ENCODE measurements around the gene DPH1. TPM values are rescaled to one million over a fixed set of nuclear protein-coding genes. Genes with fewer than 3 reads are reported as not detected.

Gene DPH1
- total RNA-seq, 1 donor from 2014 or later, result 14.7 TPM

DNA sequence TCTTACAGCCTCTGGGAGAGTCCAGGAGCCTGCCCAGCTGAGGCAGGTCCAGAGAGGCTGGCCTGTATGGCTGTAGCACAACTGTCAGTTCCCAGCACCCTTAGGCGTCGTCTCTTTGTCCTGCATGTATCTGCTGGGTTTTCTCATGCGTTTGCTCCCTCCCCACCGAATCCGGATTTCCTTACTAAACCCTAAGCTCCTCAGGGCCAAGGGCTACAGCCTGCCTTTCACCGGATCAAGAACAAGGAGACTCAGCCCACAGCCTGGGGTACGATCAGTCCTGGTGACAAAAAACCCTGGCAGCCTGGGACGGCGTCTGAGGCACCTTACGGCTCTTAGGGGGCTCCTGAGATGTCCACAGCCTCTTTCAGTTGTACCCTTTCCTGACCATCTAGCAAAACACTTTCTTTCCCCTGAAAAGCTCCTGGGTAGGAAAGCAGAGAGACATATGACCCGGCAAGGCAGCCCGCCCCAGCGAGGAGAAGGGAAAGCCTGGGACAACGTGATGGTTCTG, 37.2 kb downstream of the DPH1 start:
- Histone ChIP-seq H3K27me3 (ENCODE audit: control insufficient read depth, insufficient read depth, low read length) (no peaks in the 10 kb centered on the region), H3K4me3 (ENCODE audit: low read depth, low read length) (no peak overlapping the region), H3K36me3 (ENCODE audit: control insufficient read depth, insufficient read depth, low read length) (peaks cover 21% of the 10 kb centered on the region)
- no peak for DNase-seq (ENCODE audit: low read depth)
- TF ChIP-seq, protein P1, sequence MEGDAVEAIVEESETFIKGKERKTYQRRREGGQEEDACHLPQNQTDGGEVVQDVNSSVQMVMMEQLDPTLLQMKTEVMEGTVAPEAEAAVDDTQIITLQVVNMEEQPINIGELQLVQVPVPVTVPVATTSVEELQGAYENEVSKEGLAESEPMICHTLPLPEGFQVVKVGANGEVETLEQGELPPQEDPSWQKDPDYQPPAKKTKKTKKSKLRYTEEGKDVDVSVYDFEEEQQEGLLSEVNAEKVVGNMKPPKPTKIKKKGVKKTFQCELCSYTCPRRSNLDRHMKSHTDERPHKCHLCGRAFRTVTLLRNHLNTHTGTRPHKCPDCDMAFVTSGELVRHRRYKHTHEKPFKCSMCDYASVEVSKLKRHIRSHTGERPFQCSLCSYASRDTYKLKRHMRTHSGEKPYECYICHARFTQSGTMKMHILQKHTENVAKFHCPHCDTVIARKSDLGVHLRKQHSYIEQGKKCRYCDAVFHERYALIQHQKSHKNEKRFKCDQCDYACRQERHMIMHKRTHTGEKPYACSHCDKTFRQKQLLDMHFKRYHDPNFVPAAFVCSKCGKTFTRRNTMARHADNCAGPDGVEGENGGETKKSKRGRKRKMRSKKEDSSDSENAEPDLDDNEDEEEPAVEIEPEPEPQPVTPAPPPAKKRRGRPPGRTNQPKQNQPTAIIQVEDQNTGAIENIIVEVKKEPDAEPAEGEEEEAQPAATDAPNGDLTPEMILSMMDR (IDR thresholded peaks at IDR 0.05; ENCODE audit: insufficient read depth, low read length, severe bottlenecking), result no peak
- FAIRE-seq, result no peak

DNA sequence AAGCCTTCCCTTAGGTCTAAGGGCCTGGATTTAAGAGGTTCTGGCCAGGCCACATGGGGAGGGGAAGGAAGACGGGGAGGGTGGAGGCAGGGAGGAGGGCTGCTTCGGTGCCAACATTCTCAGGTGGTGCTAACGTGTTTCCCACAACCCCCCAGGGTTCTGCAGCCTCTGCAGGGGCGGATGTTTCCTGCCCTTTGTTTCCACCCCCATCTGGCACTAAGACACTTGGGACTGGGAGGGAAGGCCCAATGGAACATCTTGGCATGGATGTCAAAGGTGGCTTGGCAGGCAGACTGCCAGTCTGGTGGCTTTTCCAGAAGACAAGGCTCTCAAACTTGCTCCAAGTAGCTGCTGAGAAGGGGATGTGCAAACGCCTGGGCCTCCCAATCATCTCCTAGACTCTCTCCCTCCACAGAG, 37.7 kb downstream of the DPH1 start:
- TF ChIP-seq, protein P1 (IDR thresholded peaks at IDR 0.05; ENCODE audit: insufficient read depth, low read length, severe bottlenecking), result no peak
- H3K4me3 ChIP-seq (ENCODE audit: low read depth, low read length), result no peak overlapping the region
- FAIRE-seq, result peak; percentile 43
- no peaks in the 10 kb centered on the region for H3K27me3 ChIP-seq (ENCODE audit: control insufficient read depth, insufficient read depth, low read length)
- no peak for DNase-seq (ENCODE audit: low read depth)
- H3K36me3 ChIP-seq (ENCODE audit: control insufficient read depth, insufficient read depth, low read length), result peaks cover 22% of the 10 kb centered on the region

DNA sequence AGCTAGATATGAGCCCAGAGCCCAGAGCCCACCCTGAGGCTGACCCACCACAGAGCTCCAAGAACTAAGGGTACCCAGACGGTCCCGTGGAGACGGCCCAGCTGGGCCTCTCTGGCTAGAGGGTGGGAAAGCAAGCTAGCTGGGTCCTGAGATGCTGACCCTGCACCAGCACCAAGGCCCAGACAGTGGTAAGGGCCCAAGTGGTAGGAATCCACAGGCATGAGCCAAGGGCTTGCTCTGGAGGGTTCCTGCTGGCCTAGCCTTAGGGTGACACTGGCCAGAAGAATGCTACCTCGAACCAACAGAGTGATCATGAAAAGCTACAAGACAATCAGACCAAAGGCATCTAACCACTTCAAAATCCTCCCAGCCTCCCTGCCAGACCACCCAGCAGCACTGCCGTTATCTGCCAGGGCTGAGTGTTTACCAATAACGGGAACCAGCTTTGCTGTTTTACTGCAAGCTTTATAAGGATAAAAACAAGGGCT, 38.1 kb downstream of the DPH1 start:
- no peak for DNase-seq (ENCODE audit: low read depth)
- FAIRE-seq, result peak; percentile 32
- Histone ChIP-seq H3K4me3 (ENCODE audit: low read depth, low read length) (no peak overlapping the region), H3K36me3 (ENCODE audit: control insufficient read depth, insufficient read depth, low read length) (peaks cover 18% of the 10 kb centered on the region), H3K27me3 (ENCODE audit: control insufficient read depth, insufficient read depth, low read length) (no peaks in the 10 kb centered on the region)
- TF ChIP-seq, protein P1 (IDR thresholded peaks at IDR 0.05; ENCODE audit: insufficient read depth, low read length, severe bottlenecking), result no peak

DNA sequence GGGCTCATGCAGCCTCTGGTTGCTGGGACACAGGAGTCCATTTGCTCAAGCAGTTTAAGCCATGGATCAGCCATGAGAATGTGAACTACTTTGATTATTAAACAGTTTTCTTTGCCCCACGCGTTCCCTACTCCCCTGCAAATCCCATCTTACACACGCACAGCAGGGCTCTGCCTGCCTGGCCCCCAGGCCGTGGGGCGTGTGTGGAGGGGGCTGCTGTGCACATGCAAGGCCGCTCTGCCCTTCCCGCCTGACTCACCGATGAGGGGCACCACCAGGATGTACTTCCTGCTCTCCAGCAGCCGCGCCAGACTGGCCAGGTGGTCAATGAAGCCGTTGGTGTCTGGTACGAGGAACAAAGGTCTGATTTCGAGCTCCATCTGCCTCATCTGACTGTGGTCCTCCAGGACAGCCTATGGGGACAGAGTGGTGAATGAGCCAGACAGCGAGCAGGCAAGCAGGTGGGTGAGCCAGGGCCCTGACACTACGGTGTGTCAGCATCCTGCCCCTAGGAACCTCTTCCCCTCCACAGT, 38.6 kb downstream of the DPH1 start:
- peak; percentile 61 for DNase-seq (ENCODE audit: low read depth)
- TF ChIP-seq, protein P1 (IDR thresholded peaks at IDR 0.05; ENCODE audit: insufficient read depth, low read length, severe bottlenecking), result no peak
- Histone ChIP-seq H3K4me3 (ENCODE audit: low read depth, low read length) (no peak overlapping the region), H3K27me3 (ENCODE audit: control insufficient read depth, insufficient read depth, low read length) (no peaks in the 10 kb centered on the region), H3K36me3 (ENCODE audit: control insufficient read depth, insufficient read depth, low read length) (peaks cover 18% of the 10 kb centered on the region)
- FAIRE-seq, result no peak

DNA sequence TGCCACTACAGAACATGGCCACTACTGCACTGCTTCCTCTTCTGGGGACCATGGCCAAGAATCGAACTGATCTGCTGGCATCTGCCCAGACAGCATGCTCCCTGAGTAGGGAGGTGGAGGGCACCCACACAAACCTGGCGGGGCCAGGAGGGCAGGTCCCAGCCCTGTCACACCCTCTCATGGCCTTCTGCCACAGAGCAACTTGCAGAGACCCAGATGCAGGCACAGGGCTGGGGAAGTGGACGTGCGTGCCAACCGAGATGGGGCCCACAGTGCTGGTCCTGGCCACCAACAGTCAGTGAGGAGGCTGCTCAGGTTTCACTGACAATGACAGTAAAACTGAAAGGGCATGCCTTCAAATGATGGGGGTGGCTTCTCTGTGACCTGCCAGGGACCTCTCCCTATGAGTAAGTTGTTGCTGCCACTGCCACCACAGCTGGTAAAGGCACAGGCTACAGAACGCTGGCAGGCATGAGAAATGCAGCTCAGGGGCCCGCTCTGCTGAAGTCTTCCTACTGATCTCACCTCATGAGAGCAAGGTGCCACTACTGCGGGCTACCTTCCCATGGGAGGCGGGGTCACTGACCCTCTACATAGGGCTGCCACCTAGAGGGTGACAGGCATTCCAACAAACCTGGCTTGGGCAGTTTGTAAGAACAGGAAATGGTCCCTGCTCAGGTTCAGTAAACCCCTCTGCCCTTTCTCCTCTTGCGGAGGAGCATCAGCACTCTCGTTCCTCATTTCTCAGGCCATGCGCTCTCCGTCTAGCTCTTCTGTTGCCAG, 40.5 kb downstream of the DPH1 start:
- Histone ChIP-seq H3K27me3 (ENCODE audit: control insufficient read depth, insufficient read depth, low read length) (no peaks in the 10 kb centered on the region), H3K4me3 (ENCODE audit: low read depth, low read length) (no peak overlapping the region), H3K36me3 (ENCODE audit: control insufficient read depth, insufficient read depth, low read length) (peaks cover 8% of the 10 kb centered on the region)
- TF ChIP-seq, protein P1 (IDR thresholded peaks at IDR 0.05; ENCODE audit: insufficient read depth, low read length, severe bottlenecking), result no peak
- FAIRE-seq (no peak), DNase-seq (ENCODE audit: low read depth) (no peak)

All from bronchial epithelial cell (primary cell).